GM18502 (cell line): ENCODE measurements around the gene XRCC1.

Experiments used
- ATAC-seq: cut with Tn5 transposase; IDR thresholded peaks from one replicate; pipeline ENCODE4 v1.9.1; 2021; ENCODE audit warnings: mild to moderate bottlenecking; ENCODE audit not compliant: unreplicated experiment, poor library complexity

XRCC1 gene

GRCh38 chr19:43498233-43498842 is 77.0 kb downstream of the XRCC1 start:
- no peak for ATAC-seq

DNA sequence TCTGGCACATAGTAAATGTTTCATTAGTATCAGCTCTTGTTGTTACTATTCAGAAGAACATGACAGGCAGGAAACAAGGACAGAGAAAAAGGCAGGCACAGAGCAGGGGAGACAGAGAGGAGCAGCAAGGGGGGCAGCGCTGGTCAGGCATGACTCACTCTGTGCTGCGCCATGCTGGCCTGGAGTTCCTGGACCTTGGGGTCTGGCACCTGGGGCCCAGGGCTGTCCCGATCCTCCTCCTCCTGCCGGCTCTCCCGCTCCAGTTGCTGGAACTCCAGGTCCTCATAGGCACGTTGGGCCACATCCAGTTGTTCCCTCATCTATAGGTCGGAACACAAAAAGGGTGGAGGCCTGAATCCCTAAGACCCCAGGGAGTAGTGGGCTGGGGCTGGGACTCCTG is 78.4 kb downstream of the XRCC1 start:
- no peak for ATAC-seq

GRCh38 chr19:43495082-43495481 is 80.2 kb downstream of the XRCC1 start:
- no peak for ATAC-seq
